ENCODE data around the gene ABCG2.

GRCh38 chr4:88115587-88115986 is 42.9 kb downstream of the ABCG2 start:
- TF ChIP-seq EZH2 (IDR thresholded peaks at IDR 0.05; ENCODE audit: low read depth, low read length, severe bottlenecking) (no peak), POLR2A (IDR thresholded peaks at IDR 0.05; ENCODE audit: control extremely low read depth in 1 of 2, low read depth in 2 of 2, low read length in 2 of 2) (no peak), SP4 (IDR thresholded peaks at IDR 0.05; ENCODE audit: low read length) (no peak), ATF3 (IDR thresholded peaks at IDR 0.05; ENCODE audit: insufficient read depth, low read depth, low read length) (no peak)
